GM21723 (cell line): ENCODE results near the gene PANK4.

Source experiments
- ATAC-seq: cut with Tn5 transposase; IDR thresholded peaks from one replicate; pipeline ENCODE4 v1.9.1; 2021; ENCODE audit warnings: mild to moderate bottlenecking, moderate library complexity; ENCODE audit not compliant: unreplicated experiment

Gene PANK4

DNA sequence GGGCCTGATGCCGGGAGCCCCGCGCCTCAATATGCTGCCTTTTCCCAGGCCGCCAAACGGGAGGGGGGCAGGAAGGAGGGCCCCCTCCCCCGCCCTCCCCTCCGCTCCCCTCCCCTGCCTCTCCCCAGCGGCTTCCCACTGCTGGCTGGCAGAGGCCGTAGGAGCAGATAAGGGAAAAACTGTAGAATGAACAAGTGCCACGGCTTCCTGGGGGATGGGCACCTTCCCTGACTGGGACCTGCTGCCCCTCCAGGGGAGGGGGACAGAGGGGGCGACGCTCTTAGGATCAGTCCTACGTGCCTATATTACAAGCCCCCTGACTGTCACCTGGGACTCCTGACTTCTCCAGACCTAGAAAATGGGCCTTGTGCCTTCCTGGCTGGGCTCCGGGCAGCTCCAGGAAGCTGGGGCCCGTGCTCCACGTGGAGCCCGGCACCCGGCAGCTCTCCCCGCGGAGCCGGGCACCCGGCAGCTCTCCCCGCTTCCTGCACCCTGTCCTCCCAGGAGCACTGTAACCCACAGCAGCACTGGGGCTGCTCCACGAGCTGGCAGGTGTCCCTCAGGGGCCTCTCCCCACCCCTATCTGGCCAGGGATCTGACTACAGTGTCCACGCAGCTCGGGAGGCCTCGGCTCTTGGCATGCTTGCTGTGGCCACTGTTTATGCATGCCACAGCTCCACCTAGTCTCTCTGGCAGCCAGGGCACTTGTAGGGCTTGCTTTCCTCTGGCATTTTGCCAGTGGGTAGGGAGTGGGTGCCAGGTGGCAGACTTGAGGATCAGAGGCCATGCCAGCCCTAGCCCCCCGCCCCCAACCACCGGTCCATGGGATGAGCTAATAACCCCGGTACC lies 4.3 kb upstream of the PANK4 start:
- no peak for ATAC-seq

- no peak for ATAC-seq
Measured at GRCh38 chr1:2529784-2530512, 3.6 kb upstream of the PANK4 start, which contains the start of gene HES5. TSS of gene HES5 (minus strand) at chr1:2530263. CDS start at chr1:2530164, 99 bp downstream.

GRCh38 chr1:2528966-2529783 lies 2.8 kb upstream of the PANK4 start:
- ATAC-seq, result no peak

GRCh38 chr1:2528611-2528965 lies 2.2 kb upstream of the PANK4 start:
- ATAC-seq, result no peak

GRCh38 chr1:2528016-2528415 lies 1.6 kb upstream of the PANK4 start:
- ATAC-seq, result no peak

GRCh38 chr1:2527556-2527860 lies 1.1 kb upstream of the PANK4 start:
- no peak for ATAC-seq

DNA sequence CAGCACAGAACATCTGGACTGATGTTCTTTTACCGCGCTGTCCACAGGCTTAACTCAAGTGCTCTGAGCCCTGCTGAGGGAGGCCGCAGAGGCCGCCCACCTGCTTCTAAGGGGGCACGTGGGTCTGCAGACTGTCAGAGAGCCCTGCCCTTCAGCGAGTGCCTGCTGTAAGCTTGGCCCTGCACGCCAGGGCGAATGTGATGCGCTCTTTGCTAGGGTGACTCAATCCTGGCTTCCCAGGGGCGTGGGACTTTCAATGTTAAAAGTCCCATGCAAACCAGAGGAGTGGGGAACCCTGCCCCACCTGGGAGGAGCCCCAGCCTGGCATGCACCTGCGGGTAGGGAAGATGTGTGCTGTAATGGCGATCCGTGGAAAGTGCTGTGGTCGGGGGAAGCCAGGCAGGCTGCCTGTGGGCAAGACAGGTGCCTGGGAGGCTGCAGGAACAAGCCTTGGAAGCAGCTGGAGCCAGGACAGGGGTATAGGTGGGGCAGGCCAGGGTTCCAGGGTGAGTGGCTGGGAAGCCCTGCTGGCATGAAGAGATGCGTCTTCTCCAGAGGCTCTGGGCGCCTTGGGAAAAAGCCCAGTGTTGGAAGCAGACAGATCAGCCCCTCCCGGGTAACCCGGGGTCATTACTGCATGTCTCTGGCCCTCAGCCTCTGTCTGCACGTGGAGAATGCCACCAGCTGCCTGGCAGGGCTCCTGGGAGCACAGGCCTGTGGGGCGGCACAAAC lies 594 bp upstream of the PANK4 start:
- ATAC-seq, result peak; percentile 29

- no peak for ATAC-seq
Measured at GRCh38 chr1:2525572-2525919, 850 bp downstream of the PANK4 start.

DNA sequence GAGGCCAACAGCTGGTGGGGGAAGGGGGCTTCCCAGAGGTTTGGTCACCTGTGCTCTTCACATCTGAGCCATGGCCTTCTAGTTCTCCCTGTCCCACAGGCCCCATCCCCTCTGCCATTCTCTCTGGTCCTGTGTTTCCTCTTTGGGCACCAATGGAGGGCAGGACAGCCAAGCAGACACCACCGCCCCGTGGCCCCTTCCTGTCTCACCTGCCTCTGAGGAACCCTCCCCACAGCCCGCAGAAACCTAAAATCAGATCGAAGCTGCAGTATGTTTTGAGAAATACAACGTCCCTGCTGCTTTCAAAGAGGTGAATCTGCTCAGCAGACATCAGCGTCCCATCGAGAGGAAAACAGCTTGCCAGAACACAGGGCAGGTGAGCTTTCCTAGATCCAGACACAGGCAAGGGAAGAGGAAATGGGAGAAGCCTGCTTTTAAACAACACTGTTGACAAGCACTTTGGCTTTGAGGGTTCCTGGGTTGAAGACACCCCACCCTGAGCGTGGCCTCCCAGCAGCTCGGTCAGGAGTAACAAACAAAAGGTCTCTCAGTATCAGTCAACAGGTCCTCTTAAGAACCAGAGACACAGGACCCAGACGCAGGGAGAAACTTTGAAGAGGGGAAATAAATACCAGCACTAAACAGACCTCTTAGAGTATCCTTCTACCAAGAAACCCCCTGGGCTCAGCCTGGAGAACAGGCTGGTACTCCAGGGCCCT lies 2.3 kb downstream of the PANK4 start:
- ATAC-seq, result no peak

- no peak for ATAC-seq
Measured at GRCh38 chr1:2523191-2523890, 3.1 kb downstream of the PANK4 start.

DNA sequence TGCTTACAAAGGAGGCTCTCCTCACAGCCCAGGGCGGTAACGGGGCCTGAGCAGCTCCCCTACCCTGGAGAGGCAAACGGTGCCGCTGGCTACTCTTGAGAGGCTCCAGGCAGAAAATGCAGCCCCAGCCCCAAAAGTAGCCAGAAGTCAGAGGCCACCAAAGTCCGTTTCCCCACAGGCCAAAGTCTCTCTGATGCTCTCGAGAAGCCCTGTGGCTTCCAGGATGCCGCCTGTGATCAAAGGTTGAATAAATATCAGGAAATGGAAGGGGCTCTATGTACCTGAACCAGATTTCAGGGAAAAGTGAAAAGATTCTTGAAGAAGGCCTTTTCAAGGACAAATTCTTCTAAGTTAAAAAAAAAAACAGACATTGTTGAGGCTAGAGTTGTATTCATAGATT lies 4.2 kb downstream of the PANK4 start:
- no peak for ATAC-seq

GRCh38 chr1:2520806-2521205 lies 5.6 kb downstream of the PANK4 start:
- ATAC-seq, result no peak

- ATAC-seq, result no peak
Measured at GRCh38 chr1:2520206-2520605, 6.2 kb downstream of the PANK4 start.

DNA sequence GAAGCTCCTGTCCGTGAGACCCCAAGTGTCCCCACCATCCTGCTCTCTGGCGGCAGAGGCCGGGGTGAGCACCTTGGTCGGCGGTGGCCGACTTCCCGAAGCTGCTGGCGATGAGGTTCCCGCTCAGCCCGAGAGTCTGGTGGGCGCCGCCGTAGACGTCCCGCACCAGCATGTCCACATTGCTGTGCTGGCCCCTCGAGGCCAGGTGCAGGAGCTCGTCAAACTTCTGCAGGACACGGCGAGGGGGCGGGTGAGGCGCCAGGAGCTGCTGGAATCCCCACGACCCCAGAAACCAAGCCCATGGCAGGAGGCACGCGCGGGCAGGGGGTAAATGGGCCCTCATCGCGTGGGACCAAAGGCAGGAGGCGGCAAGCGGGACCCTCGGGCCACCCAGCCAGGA lies 6.7 kb downstream of the PANK4 start:
- ATAC-seq, result no peak

GRCh38 chr1:2519029-2519685 lies 7.2 kb downstream of the PANK4 start:
- ATAC-seq, result no peak

GRCh38 chr1:2518528-2518927 lies 7.9 kb downstream of the PANK4 start:
- ATAC-seq, result no peak

DNA sequence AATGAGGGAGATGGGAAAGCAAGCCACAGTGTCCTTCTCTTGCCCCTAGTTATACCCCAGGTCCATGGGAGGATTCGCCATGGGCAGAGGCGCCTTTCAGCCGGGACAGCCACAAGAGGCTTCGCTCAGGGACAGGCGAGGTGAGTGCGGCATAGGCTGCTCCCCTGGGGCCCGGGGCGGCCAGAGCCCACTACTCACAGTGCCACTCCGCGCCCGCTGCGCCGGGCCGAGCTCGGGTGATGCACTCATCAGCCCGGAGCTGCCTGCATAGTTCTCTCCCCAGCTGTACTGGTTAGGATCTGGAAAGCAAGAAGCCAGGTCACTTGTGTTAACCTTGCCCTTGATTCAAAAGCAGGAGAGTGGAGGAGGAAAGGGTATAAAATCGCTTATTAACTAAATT lies 8.4 kb downstream of the PANK4 start:
- ATAC-seq, result no peak

- no peak for ATAC-seq
Measured at GRCh38 chr1:2516946-2517345, 9.4 kb downstream of the PANK4 start.

DNA sequence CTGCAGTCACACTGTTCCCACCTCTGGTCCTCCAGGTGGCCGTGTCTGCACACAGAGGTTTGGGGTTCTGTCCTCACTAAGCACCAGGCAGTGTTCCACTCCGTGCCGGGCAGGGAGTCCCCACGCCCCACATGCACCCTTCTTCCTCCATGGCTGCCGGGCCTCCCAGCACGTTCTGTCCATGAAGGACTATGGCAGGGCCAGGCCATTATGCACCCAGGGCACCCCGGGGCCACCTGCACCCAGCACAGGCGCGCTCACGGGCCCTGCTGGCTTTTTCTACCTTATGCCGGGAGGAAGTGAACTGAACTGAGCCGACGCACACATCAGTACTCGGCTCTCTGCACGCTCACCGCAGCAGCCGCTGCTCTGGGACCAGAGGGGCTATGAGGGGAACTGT lies 10.3 kb downstream of the PANK4 start:
- ATAC-seq, result no peak

DNA sequence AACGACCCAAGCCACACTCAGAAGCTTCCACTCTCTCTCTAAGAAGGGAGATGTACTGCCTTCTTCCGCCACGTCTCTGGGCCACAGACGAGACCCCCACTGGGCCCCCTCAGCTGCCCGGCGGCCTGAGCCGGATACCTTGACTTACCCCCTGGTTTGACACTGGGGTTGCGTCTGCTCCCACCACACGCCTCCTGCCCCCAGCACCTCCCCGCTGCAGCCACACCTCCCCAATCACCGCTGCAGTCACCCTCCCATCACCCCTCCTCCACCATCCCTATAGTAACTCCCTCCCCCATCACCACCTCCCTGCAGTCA lies 10.7 kb downstream of the PANK4 start:
- ATAC-seq, result no peak
